Measurements from ENCODE around the gene LHX4.

Gene LHX4

DNA sequence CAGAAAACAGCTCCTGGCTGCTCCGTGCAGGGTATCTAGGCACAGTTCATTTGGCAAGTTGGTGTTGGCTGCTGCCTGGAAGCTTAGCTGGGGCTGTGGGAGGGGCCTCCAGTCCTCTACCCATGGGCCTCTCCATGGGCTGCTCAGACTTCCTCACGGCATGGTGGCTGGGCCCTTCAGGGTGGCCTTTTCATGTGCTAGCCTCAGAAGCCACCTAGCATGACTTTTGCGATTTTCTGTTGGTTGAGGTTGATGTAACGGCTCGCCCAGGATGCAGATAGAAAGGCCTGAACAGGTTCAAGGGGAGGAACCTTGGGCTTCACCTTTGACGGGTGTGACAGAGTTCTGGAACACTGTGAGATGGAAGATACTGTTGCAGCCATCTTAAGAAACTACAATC, 25.8 kb upstream of the LHX4 start:
- TF ChIP-seq, protein P1, sequence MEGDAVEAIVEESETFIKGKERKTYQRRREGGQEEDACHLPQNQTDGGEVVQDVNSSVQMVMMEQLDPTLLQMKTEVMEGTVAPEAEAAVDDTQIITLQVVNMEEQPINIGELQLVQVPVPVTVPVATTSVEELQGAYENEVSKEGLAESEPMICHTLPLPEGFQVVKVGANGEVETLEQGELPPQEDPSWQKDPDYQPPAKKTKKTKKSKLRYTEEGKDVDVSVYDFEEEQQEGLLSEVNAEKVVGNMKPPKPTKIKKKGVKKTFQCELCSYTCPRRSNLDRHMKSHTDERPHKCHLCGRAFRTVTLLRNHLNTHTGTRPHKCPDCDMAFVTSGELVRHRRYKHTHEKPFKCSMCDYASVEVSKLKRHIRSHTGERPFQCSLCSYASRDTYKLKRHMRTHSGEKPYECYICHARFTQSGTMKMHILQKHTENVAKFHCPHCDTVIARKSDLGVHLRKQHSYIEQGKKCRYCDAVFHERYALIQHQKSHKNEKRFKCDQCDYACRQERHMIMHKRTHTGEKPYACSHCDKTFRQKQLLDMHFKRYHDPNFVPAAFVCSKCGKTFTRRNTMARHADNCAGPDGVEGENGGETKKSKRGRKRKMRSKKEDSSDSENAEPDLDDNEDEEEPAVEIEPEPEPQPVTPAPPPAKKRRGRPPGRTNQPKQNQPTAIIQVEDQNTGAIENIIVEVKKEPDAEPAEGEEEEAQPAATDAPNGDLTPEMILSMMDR (IDR thresholded peaks at IDR 0.05; ENCODE audit: control insufficient read depth, extremely low read depth, insufficient read depth), result no peak
- no peak overlapping the region for H3K4me3 ChIP-seq (ENCODE audit: low read depth, low read length)
- DNase-seq (ENCODE audit: low read depth), result no peak

DNA sequence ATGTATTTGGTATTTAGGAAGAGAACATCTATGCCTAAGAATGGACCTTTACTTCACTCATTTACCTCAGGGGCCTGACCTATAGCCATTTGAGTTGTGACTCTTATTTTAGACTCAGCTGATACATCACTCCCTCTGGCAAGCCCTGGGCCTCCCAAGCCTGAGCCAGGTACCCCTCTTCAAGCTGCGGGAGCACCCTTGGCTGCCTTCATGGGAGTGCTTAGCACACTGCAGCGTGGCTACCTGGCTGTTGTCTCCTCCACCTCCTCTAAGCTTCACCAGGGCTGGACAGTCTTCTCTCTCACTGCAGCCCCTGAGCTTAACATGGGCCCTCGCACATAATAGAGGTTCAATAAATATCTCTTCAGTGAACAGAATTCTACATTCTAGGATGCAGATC, 23.5 kb upstream of the LHX4 start:
- no peak for DNase-seq (ENCODE audit: low read depth)
- H3K4me3 ChIP-seq (ENCODE audit: low read depth, low read length), result no peak overlapping the region
- TF ChIP-seq, protein P1 (IDR thresholded peaks at IDR 0.05; ENCODE audit: control insufficient read depth, extremely low read depth, insufficient read depth), result no peak

DNA sequence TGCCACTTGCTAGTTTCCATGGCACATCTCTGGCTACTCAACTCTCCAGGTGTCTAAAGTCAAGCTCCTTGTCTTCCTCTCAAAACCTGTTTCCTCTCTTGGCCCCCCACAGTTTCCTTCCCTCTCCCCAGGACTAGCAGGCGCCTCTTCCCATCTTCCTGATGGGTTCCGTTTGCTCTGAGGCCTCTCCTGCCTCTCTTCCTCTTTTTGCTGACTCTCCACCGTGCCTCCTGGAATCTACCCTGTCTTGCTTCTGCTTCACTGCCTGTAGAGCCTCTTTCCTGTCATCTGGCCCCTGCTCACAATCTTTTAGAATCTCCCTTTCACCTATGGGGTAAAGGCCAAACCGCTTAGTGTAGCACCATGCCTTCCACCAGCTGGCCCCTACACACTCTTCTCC, 21.8 kb upstream of the LHX4 start:
- no peak overlapping the region for H3K4me3 ChIP-seq (ENCODE audit: low read depth, low read length)
- DNase-seq (ENCODE audit: low read depth), result no peak
- TF ChIP-seq, protein P1 (IDR thresholded peaks at IDR 0.05; ENCODE audit: control insufficient read depth, extremely low read depth, insufficient read depth), result no peak

DNA sequence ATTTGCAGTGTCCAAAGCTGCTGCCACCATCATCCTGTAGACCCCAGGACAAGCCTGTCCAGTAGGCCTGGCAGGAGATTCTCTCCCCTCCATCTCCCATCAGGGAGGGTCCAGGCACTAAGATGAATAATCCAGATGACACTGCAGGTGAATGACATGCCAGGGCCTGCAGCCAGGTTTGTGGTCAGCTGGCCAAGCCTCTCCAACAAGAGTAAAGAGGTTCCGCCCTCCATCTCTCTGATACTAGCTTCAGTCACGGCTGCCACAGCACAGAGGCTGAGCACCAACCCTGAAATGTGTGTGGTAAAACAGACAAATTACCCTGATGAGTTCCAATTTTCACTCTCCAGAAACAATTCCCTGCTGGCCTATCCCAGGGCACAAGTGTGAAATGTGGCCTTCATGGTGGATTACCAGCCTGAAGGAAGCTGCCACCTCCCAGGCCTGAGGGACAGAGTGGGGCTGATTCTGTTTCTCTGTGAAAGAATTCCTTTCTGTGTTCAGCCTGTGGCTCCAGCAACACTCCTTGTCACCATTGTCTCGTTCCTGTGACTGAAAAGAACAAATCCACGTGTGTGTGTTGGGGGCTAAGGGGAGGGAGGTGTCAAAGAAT, 19.9 kb upstream of the LHX4 start:
- H3K4me3 ChIP-seq (ENCODE audit: low read depth, low read length), result no peak overlapping the region
- DNase-seq (ENCODE audit: low read depth), result no peak
- TF ChIP-seq, protein P1 (IDR thresholded peaks at IDR 0.05; ENCODE audit: control insufficient read depth, extremely low read depth, insufficient read depth), result no peak

DNA sequence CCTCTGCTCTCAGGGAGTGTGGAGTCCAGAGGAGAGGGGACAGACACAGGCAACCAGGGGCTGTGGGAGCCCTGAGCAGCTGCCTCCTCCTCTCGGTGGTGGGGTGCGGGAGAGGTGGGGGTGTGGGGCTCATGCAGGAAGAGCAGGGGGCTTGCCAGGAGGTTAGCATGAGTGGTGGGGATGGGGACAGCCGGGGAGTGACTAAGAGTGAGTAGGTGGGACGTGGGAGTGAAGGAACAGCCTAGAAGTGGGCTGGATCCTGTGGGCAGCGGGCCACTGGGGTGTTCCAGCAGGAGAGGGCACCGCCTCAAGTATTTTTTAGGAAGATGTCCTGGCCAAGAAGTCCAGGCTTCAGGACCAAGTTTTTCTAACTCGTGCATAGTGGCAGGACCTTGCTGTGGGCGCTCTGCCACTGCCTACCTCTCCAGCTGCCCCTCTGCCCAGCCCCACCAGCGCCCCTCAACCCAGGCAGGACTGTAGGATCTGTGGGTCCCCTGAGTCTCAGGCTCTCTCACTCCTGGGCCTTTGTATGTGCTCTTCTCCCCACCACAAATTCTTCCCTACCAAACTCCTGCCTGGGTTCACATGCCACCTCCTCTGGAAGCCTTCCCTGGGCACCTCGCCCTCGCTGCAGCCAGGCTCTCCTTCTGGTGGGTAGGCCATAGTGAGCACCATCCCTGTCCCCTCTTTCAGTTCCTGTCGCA, 18.8 kb upstream of the LHX4 start:
- H3K4me3 ChIP-seq (ENCODE audit: low read depth, low read length), result no peak overlapping the region
- DNase-seq (ENCODE audit: low read depth), result no peak
- TF ChIP-seq, protein P1 (IDR thresholded peaks at IDR 0.05; ENCODE audit: control insufficient read depth, extremely low read depth, insufficient read depth), result no peak

DNA sequence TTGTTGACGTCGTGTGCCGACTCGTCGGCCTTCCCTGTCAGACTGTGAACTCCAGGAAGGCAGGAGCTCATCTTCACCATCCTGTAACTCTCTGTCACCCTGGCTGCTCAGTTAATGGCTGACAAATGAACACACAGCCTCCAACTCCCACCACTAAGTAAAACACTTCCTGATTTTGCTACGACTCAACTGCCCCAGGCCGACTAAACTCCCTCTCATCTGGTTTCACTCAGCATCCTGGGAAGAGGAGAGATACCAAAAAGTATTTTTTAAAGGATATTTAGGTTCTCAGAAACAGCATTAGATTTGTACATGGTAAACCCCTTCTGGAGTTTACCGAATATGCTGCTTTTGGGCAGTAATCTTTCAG, 18.2 kb upstream of the LHX4 start:
- TF ChIP-seq, protein P1 (IDR thresholded peaks at IDR 0.05; ENCODE audit: control insufficient read depth, extremely low read depth, insufficient read depth), result no peak
- no peak overlapping the region for H3K4me3 ChIP-seq (ENCODE audit: low read depth, low read length)
- no peak for DNase-seq (ENCODE audit: low read depth)

Data from LNCaP clone FGC (cell line).